ENCODE data around the gene C12orf60.

Gene C12orf60

GRCh38 chr12:14844401-14844800 lies 40.9 kb downstream of the C12orf60 start:
- no peak for TF ChIP-seq CTCF (IDR thresholded peaks at IDR 0.05; ENCODE audit: insufficient read depth, missing control alignments)
- DNase-seq (ENCODE audit: insufficient read length, low spot score) (no peak), FAIRE-seq (no peak)

GRCh38 chr12:14845350-14845750 lies 41.9 kb downstream of the C12orf60 start:
- DNase-seq (ENCODE audit: insufficient read length, low spot score): peak; percentile 23
- TF ChIP-seq CTCF (IDR thresholded peaks at IDR 0.05; ENCODE audit: insufficient read depth, missing control alignments): peak; percentile 93
- no peak for FAIRE-seq

GRCh38 chr12:14846042-14846587 lies 42.6 kb downstream of the C12orf60 start:
- DNase-seq (ENCODE audit: insufficient read length, low spot score) (no peak), FAIRE-seq (no peak)
- no peak for TF ChIP-seq CTCF (IDR thresholded peaks at IDR 0.05; ENCODE audit: insufficient read depth, missing control alignments)

- no peak for FAIRE-seq
- no peak for TF ChIP-seq CTCF (IDR thresholded peaks at IDR 0.05; ENCODE audit: insufficient read depth, missing control alignments)
- DNase-seq (ENCODE audit: insufficient read length, low spot score): no peak
Observed at GRCh38 chr12:14846876-14847580, 43.6 kb downstream of the C12orf60 start.

GRCh38 chr12:14849661-14850060 lies 46.2 kb downstream of the C12orf60 start:
- no peak for FAIRE-seq
- DNase-seq (ENCODE audit: insufficient read length, low spot score): no peak
- no peak for TF ChIP-seq CTCF (IDR thresholded peaks at IDR 0.05; ENCODE audit: insufficient read depth, missing control alignments)

- no peak for TF ChIP-seq CTCF (IDR thresholded peaks at IDR 0.05; ENCODE audit: insufficient read depth, missing control alignments)
Observed at GRCh38 chr12:14850929-14851663, 47.6 kb downstream of the C12orf60 start.

GRCh38 chr12:14852880-14853279 lies 49.4 kb downstream of the C12orf60 start:
- no peak for DNase-seq (ENCODE audit: insufficient read length, low spot score)
- FAIRE-seq: no peak
- TF ChIP-seq CTCF (IDR thresholded peaks at IDR 0.05; ENCODE audit: insufficient read depth, missing control alignments): no peak

More at GRCh38 chr12:14850929-14851663, 47.6 kb downstream of the C12orf60 start:
- FAIRE-seq (no peak), DNase-seq (ENCODE audit: insufficient read length, low spot score) (no peak)

All from D721Med (cell line).